Esophagus squamous epithelium (tissue), 4 donors: Measurements from ENCODE around the gene IL23A.

Experiments
- CTCF ChIP-seq, 6 experiments: fragments of 450-650 bp in 4 of 6; fragments of 200-600 bp in 2 of 6; sonication (generic) in 2 of 6; IDR thresholded peaks; one replicate each; pipeline ENCODE4 v1.5.1; 2016 to 2019; ENCODE audit warnings: antibody characterized with exemption in 6 of 6, mild to moderate bottlenecking in 4 of 6, moderate library complexity in 4 of 6
- POLR2A ChIP-seq, 4 donors: fragments of 450-650 bp; IDR thresholded peaks; one replicate each; pipeline ENCODE4 v1.6.1; 2017; ENCODE audit warnings: antibody characterized with exemption in 4 of 4, mild to moderate bottlenecking in 4 of 4, moderate library complexity in 3 of 4

GRCh38 chr12:56387152-56387736 is 48.6 kb downstream of the IL23A start:
- TF ChIP-seq CTCF (IDR thresholded peaks at IDR 0.05) (no peak), POLR2A (IDR thresholded peaks at IDR 0.05) (no peak)
